Measurements from ENCODE around the gene SNX33. TPM values are rescaled to one million over a fixed set of nuclear protein-coding genes. Genes with fewer than 3 reads are reported as not detected.
A peak's percentile ranks its signal among the peaks of the same experiment; 100 is the strongest.
"Not testable (repeated sequence)": the region's sequence is repeated elsewhere in the genome, so short reads cannot be mapped to it uniquely, and the experiment has no call there.

Gene SNX33
- total RNA-seq, 4 donors from 2014 or later, result 19.9 to 43.8 (median 32.5) TPM

- TF ChIP-seq CTCF (IDR thresholded peaks at IDR 0.05), result no peak
- DNase-seq (ENCODE audit: low spot score), result no peak
- peak; percentile 90 for ATAC-seq (ENCODE audit: low FRiP score)
Measured at GRCh38 chr15:75694241-75695182, 46.8 kb downstream of the SNX33 start.

- no peak for TF ChIP-seq CTCF (IDR thresholded peaks at IDR 0.05)
- no peak for ATAC-seq (ENCODE audit: low FRiP score)
- DNase-seq (ENCODE audit: low spot score), result no peak
Measured at GRCh38 chr15:75695220-75695619, 47.5 kb downstream of the SNX33 start.

- ATAC-seq (ENCODE audit: low FRiP score), result no peak
- no peak for DNase-seq (ENCODE audit: low spot score)
- no peak for TF ChIP-seq CTCF (IDR thresholded peaks at IDR 0.05)
Measured at GRCh38 chr15:75695634-75696310, 48.1 kb downstream of the SNX33 start.

- no peak for TF ChIP-seq CTCF (IDR thresholded peaks at IDR 0.05)
- no peak for DNase-seq (ENCODE audit: low spot score)
- ATAC-seq (ENCODE audit: low FRiP score), result no peak
Measured at GRCh38 chr15:75696311-75696720, 48.6 kb downstream of the SNX33 start.

GRCh38 chr15:75696854-75697259, 49.1 kb downstream of the SNX33 start:
- ATAC-seq (ENCODE audit: low FRiP score), result no peak
- DNase-seq (ENCODE audit: low spot score), result no peak
- no peak for TF ChIP-seq CTCF (IDR thresholded peaks at IDR 0.05)

- no peak for ATAC-seq (ENCODE audit: low FRiP score)
- DNase-seq (ENCODE audit: low spot score), result no peak
- TF ChIP-seq CTCF (IDR thresholded peaks at IDR 0.05), result no peak
Measured at GRCh38 chr15:75697523-75697922, 49.8 kb downstream of the SNX33 start.

- not testable (repeated sequence) for DNase-seq (ENCODE audit: low spot score); ATAC-seq (ENCODE audit: low FRiP score)
Measured at GRCh38 chr15:75697974-75698747, 50.4 kb downstream of the SNX33 start.

GRCh38 chr15:75699517-75699916, 51.8 kb downstream of the SNX33 start:
- not testable (repeated sequence) for DNase-seq (ENCODE audit: low spot score); ATAC-seq (ENCODE audit: low FRiP score)

GRCh38 chr15:75699961-75700874, 52.5 kb downstream of the SNX33 start:
- DNase-seq (ENCODE audit: low spot score) (peak; percentile 35), ATAC-seq (ENCODE audit: low FRiP score) (peak; percentile 80)
